HEK293T (cell line): ENCODE data around the gene CCR6.

Source experiments
- CTCF ChIA-PET: fragments of 350-600 bp; formaldehyde crosslinking; extraction: SDS; loops from one replicate; lab custom pipeline; 2021; ENCODE audit warnings: antibody characterized with exemption, inconsistent platforms; lab: Yijun Ruan, JAX
- POLR2A ChIA-PET: fragments of 350-600 bp; formaldehyde crosslinking; extraction: SDS; loops from one replicate; lab custom pipeline; 2020; ENCODE audit warnings: antibody characterized with exemption, inconsistent platforms; lab: Yijun Ruan, JAX
- DNase-seq: peaks from one replicate; pipeline ENCODE4 v3.0.0; 2012; ENCODE audit warnings: mixed read lengths; ENCODE audit errors: extremely low spot score
- ARNT ChIP-seq: fragments of 450-650 bp; IDR thresholded peaks from 2 replicates; pipeline ENCODE4 v1.6.1; 2017; ENCODE audit warnings: mild to moderate bottlenecking
- BHLHE40 ChIP-seq: fragments of 450-650 bp; IDR thresholded peaks from 2 replicates; pipeline ENCODE4 v1.6.1; 2016; ENCODE audit warnings: mild to moderate bottlenecking, moderate library complexity, borderline replicate concordance
- CTBP1 ChIP-seq: fragments of 450-650 bp; IDR thresholded peaks from 2 replicates; pipeline ENCODE4 v1.6.1; 2016; ENCODE audit warnings: borderline replicate concordance
- ELF4 ChIP-seq: fragments of 450-650 bp; IDR thresholded peaks from 2 replicates; pipeline ENCODE4 v1.6.1; 2017; ENCODE audit warnings: antibody characterized with exemption
- FOXA1 ChIP-seq: fragments of 450-650 bp; IDR thresholded peaks from 2 replicates; pipeline ENCODE4 v1.6.1; 2016; ENCODE audit warnings: mild to moderate bottlenecking
- FOXK2 ChIP-seq: fragments of 450-650 bp; IDR thresholded peaks from 2 replicates; pipeline ENCODE4 v1.6.1; 2016; ENCODE audit warnings: mild to moderate bottlenecking
- FOXM1 ChIP-seq: fragments of 450-650 bp; IDR thresholded peaks from 2 replicates; pipeline ENCODE4 v1.6.1; 2017; ENCODE audit warnings: mild to moderate bottlenecking, borderline replicate concordance
- HDGF ChIP-seq: fragments of 450-650 bp; IDR thresholded peaks from 2 replicates; pipeline ENCODE4 v1.6.1; 2017; ENCODE audit warnings: antibody characterized with exemption, borderline replicate concordance
- L3MBTL2 ChIP-seq: fragments of 450-650 bp; conservative IDR thresholded peaks from 2 replicates; pipeline ENCODE4 v1.6.1; 2016; ENCODE audit warnings: mild to moderate bottlenecking
- LEF1 ChIP-seq: fragments of 450-650 bp; IDR thresholded peaks from 2 replicates; pipeline ENCODE4 v1.6.1; 2017; ENCODE audit warnings: mild to moderate bottlenecking, borderline replicate concordance
- NFRKB ChIP-seq: fragments of 450-650 bp; IDR thresholded peaks from 2 replicates; pipeline ENCODE4 v1.6.1; 2016; ENCODE audit warnings: mild to moderate bottlenecking, moderate library complexity
- PKNOX1 ChIP-seq: fragments of 450-650 bp; IDR thresholded peaks from 2 replicates; pipeline ENCODE4 v1.6.1; 2016
- SP1 ChIP-seq: fragments of 450-650 bp; IDR thresholded peaks from 2 replicates; pipeline ENCODE4 v1.6.1; 2017
- SUZ12 ChIP-seq: fragments of 450-650 bp; IDR thresholded peaks from 2 replicates; pipeline ENCODE4 v1.6.1; 2016; ENCODE audit warnings: mild to moderate bottlenecking
- TARDBP ChIP-seq: fragments of 450-650 bp; IDR thresholded peaks from 2 replicates; pipeline ENCODE4 v1.6.1; 2016
- ZNF384 ChIP-seq: fragments of 450-650 bp; IDR thresholded peaks from 2 replicates; pipeline ENCODE4 v1.6.1; 2016

Gene CCR6

GRCh38 chr6:167145461-167145860, 22.6 kb downstream of the CCR6 start:
- no peak for DNase-seq
- TF ChIP-seq SUZ12, result no peak
- TF ChIP-seq NFRKB, result no peak
- TF ChIP-seq ZNF384, result no peak
- TF ChIP-seq FOXK2, result no peak
- CTCF ChIA-PET, result interaction anchor here (0.7 kb wide), 1 partner anchor 71 kb away, joined by 5 read pairs; no protein-coding TSS in a partner anchor
- POLR2A ChIA-PET, result no interaction called here

GRCh38 chr6:167146135-167146534, 23.2 kb downstream of the CCR6 start:
- ChIA-PET CTCF (no interaction called here), POLR2A (no interaction called here)
- no peak for DNase-seq
- TF ChIP-seq NFRKB (no peak), PKNOX1 (no peak), ZNF384 (no peak), SP1 (no peak), TARDBP (no peak), FOXA1 (no peak), SUZ12 (no peak), ARNT (no peak), L3MBTL2 (no peak), ELF4 (no peak), FOXK2 (no peak)

- no peak for DNase-seq
- TF ChIP-seq L3MBTL2, result no peak
- no peak for TF ChIP-seq SUZ12
- no peak for TF ChIP-seq FOXM1
- TF ChIP-seq NFRKB, result no peak
- no peak for TF ChIP-seq FOXK2
- TF ChIP-seq PKNOX1, result no peak
- TF ChIP-seq ZNF384, result no peak
- no peak for TF ChIP-seq HDGF
- no peak for TF ChIP-seq ELF4
- TF ChIP-seq SP1, result no peak
- no peak for TF ChIP-seq CTBP1
- no peak for TF ChIP-seq FOXA1
- no peak for TF ChIP-seq BHLHE40
- TF ChIP-seq LEF1, result no peak
- ChIA-PET CTCF (no interaction called here), POLR2A (no interaction called here)
Measured at GRCh38 chr6:167146977-167147376, 24.1 kb downstream of the CCR6 start.

- ChIA-PET CTCF (no interaction called here), POLR2A (no interaction called here)
- no peak for DNase-seq
- TF ChIP-seq SP1, result no peak
- TF ChIP-seq PKNOX1, result no peak
- no peak for TF ChIP-seq FOXA1
- no peak for TF ChIP-seq FOXK2
- TF ChIP-seq SUZ12, result no peak
- no peak for TF ChIP-seq FOXM1
- no peak for TF ChIP-seq NFRKB
- no peak for TF ChIP-seq L3MBTL2
- no peak for TF ChIP-seq HDGF
Measured at GRCh38 chr6:167148021-167148420, 25.1 kb downstream of the CCR6 start.

- ChIA-PET POLR2A (no interaction called here), CTCF (no interaction called here)
- TF ChIP-seq HDGF (no peak), FOXK2 (no peak), ELF4 (no peak)
Measured at GRCh38 chr6:167148997-167149396, 26.1 kb downstream of the CCR6 start.

GRCh38 chr6:167150941-167151549, 28.1 kb downstream of the CCR6 start:
- DNase-seq, result no peak
- CTCF ChIA-PET, result interaction anchor here (1.5 kb wide), 1 partner anchor 9 kb away, joined by 4 read pairs; no protein-coding TSS in a partner anchor
- TF ChIP-seq FOXK2 (no peak), HDGF (no peak), ELF4 (no peak), CTBP1 (no peak), TARDBP (no peak), FOXM1 (no peak), PKNOX1 (no peak), BHLHE40 (no peak), NFRKB (no peak), ARNT (no peak), SP1 (no peak)
- POLR2A ChIA-PET, result no interaction called here

More at GRCh38 chr6:167148997-167149396, 26.1 kb downstream of the CCR6 start:
- no peak for DNase-seq
